H1 (cell line): Measurements from ENCODE around the gene WDR45B. TPM values are rescaled to one million over a fixed set of nuclear protein-coding genes. Genes with fewer than 3 reads are reported as not detected.

Experiments
- CTCF ChIA-PET: fragments of 300-600 bp; sonication (Branson Sonifier 250); formaldehyde crosslinking; loops from one replicate; lab custom pipeline; 2021; ENCODE audit not compliant: partially characterized antibody; lab: Charles Lee
- POLR2A ChIA-PET: fragments of 300-600 bp; sonication (Branson Sonifier 250); formaldehyde crosslinking; loops from one replicate; lab custom pipeline; 2021; ENCODE audit warnings: inconsistent platforms; ENCODE audit not compliant: partially characterized antibody; lab: Charles Lee
- DNase-seq, 2 experiments: peaks; one replicate each; pipeline versions ENCODE4 v3.0.0 to v3.0.0-alpha.2; 2010 to 2022; ENCODE audit warnings: low spot score in 2 of 2, low read depth in 1 of 2, mixed read lengths in 1 of 2
- FAIRE-seq: peaks from 2 replicates; lab custom pipeline; 2011; peaks lifted over from hg19 to GRCh38; lab: Jason Lieb, UNC
- H2AFZ ChIP-seq: 2 replicates; pipeline ENCODE4 v1.8.1; 2012; ENCODE audit warnings: low read length, inconsistent platforms
- H2AK5ac ChIP-seq: 2 replicates; pipeline ENCODE4 v1.6.1; 2013; ENCODE audit warnings: low read depth, low read length
- H2BK120ac ChIP-seq: replicated peaks from 2 replicates; pipeline ENCODE3; 2013; ENCODE audit warnings: low read depth, low read length, inconsistent platforms
- H2BK12ac ChIP-seq: 2 replicates; pipeline ENCODE4 v1.6.1; 2013; ENCODE audit warnings: low read depth, low read length
- H2BK15ac ChIP-seq: 2 replicates; pipeline ENCODE4 v1.6.1; 2013; ENCODE audit warnings: low read length
- H2BK20ac ChIP-seq: 2 replicates; pipeline ENCODE4 v1.6.1; 2013; ENCODE audit warnings: low read length
- H2BK5ac ChIP-seq: 2 replicates; pipeline ENCODE4 v1.6.1; 2013; ENCODE audit warnings: low read depth, low read length
- H3K14ac ChIP-seq: 2 replicates; pipeline ENCODE4 v1.6.1; 2013; ENCODE audit warnings: inconsistent platforms; ENCODE audit not compliant: insufficient read length
- H3K18ac ChIP-seq: 2 replicates; pipeline ENCODE4 v1.6.1; 2013; ENCODE audit warnings: low read length; ENCODE audit errors: extremely low read depth
- H3K23ac ChIP-seq: 2 replicates; pipeline ENCODE4 v1.6.1; 2013; ENCODE audit warnings: inconsistent platforms; ENCODE audit not compliant: insufficient read length
- H3K23me2 ChIP-seq: 2 replicates; pipeline ENCODE4 v1.6.1; 2013; ENCODE audit warnings: low read depth, low read length
- H3K27ac ChIP-seq: 2 replicates; pipeline ENCODE4 v1.6.1; 2011; ENCODE audit warnings: low read depth, low read length, inconsistent platforms
- H3K27me3 ChIP-seq, 4 experiments: replicated peaks in 1 of 4; 1 replicate in 1 of 4; 2 replicates in 3 of 4; pipeline versions ENCODE4 v1.6.1 to v1.8.1; 2011 to 2013; ENCODE audit warnings: low read length in 3 of 4, mild to moderate bottlenecking in 3 of 4, inconsistent platforms in 2 of 4, mixed read lengths in 2 of 4, moderate library complexity in 1 of 4; ENCODE audit not compliant: control insufficient read depth in 3 of 4, insufficient read depth in 3 of 4; ENCODE audit errors: extremely low read depth in 1 of 4
- H3K36me3 ChIP-seq, 4 experiments: 2 replicates each; pipeline versions ENCODE4 v1.6.1 to v1.8.1; 2011 to 2013; ENCODE audit warnings: mild to moderate bottlenecking in 4 of 4, low read length in 3 of 4, moderate library complexity in 2 of 4, control low read depth in 1 of 4, inconsistent platforms in 1 of 4; ENCODE audit not compliant: insufficient read depth in 4 of 4, control insufficient read depth in 2 of 4
- H3K4ac ChIP-seq: replicated peaks from 2 replicates; pipeline ENCODE3; 2013; ENCODE audit warnings: low read length, low read depth, mixed read lengths, inconsistent platforms; ENCODE audit not compliant: insufficient read length
- H3K4me1 ChIP-seq, 4 experiments: replicated peaks in 1 of 4; 1 replicate in 1 of 4; 2 replicates in 3 of 4; pipeline versions ENCODE4 v1.6.1 to v1.8.1; 2011 to 2013; ENCODE audit warnings: low read length in 3 of 4, inconsistent platforms in 2 of 4, mixed read lengths in 1 of 4; ENCODE audit not compliant: insufficient read depth in 4 of 4, control insufficient read depth in 3 of 4
- H3K4me2 ChIP-seq, 2 experiments: 2 replicates each; pipeline versions ENCODE4 v1.6.1 to v1.8.1; 2011 to 2013; ENCODE audit warnings: low read depth in 2 of 2, low read length in 2 of 2, control low read depth in 1 of 2, inconsistent platforms in 1 of 2, mild to moderate bottlenecking in 1 of 2; ENCODE audit not compliant: insufficient read depth in 1 of 2
- H3K4me3 ChIP-seq, 4 experiments: fragments of 200-600, 300-600 bp in 1 of 4; sonication (generic), shearing (Covaris generic), sonication (Bioruptor Twin) in 1 of 4; 2 replicates each; pipeline versions ENCODE4 v1.5.1 to v1.8.1; 2011 to 2016; ENCODE audit warnings: low read length in 4 of 4, low read depth in 3 of 4, control low read depth in 2 of 4, inconsistent platforms in 2 of 4, mild to moderate bottlenecking in 2 of 4, mixed read lengths in 1 of 4, moderate library complexity in 1 of 4; ENCODE audit not compliant: insufficient read depth in 2 of 4; ENCODE audit errors: extremely low read depth in 1 of 4
- H3K56ac ChIP-seq: replicated peaks from 2 replicates; pipeline ENCODE3; 2013; ENCODE audit warnings: low read depth, mild to moderate bottlenecking, mixed read lengths, low read length, inconsistent platforms; ENCODE audit not compliant: insufficient read length
- H3K79me1 ChIP-seq: 2 replicates; pipeline ENCODE4 v1.6.1; 2013; ENCODE audit warnings: low read depth, low read length, control low read depth
- H3K79me2 ChIP-seq, 2 experiments: 2 replicates each; pipeline versions ENCODE4 v1.6.1 to v1.8.1; 2012 to 2013; ENCODE audit warnings: low read length in 2 of 2, mild to moderate bottlenecking in 2 of 2, inconsistent platforms in 1 of 2; ENCODE audit not compliant: insufficient read depth in 2 of 2, control insufficient read depth in 1 of 2
- H3K9ac ChIP-seq, 4 experiments: replicated peaks in 1 of 4; 1 replicate in 1 of 4; 2 replicates in 3 of 4; pipeline versions ENCODE4 v1.6.1 to v1.8.1; 2011 to 2013; ENCODE audit warnings: low read depth in 3 of 4, low read length in 3 of 4, control low read depth in 2 of 4, mild to moderate bottlenecking in 2 of 4, moderate library complexity in 2 of 4, inconsistent platforms in 1 of 4; ENCODE audit errors: extremely low read depth in 1 of 4
- H3K9me3 ChIP-seq, 2 experiments: 2 replicates each; pipeline versions ENCODE4 v1.6.1 to v1.8.1; 2012 to 2013; ENCODE audit warnings: mild to moderate bottlenecking in 2 of 2, moderate library complexity in 2 of 2, control low read depth in 1 of 2, inconsistent platforms in 1 of 2, low read depth in 1 of 2, low read length in 1 of 2, mixed read lengths in 1 of 2; ENCODE audit not compliant: insufficient read depth in 2 of 2
- H4K20me1 ChIP-seq, 2 experiments: replicated peaks in 1 of 2; 2 replicates each; pipeline versions ENCODE3 to v1.8.1; 2011 to 2013; ENCODE audit warnings: inconsistent platforms in 2 of 2, low read length in 2 of 2, mild to moderate bottlenecking in 1 of 2; ENCODE audit not compliant: insufficient read depth in 2 of 2, control insufficient read depth in 1 of 2
- H4K5ac ChIP-seq: 2 replicates; pipeline ENCODE4 v1.6.1; 2013; ENCODE audit warnings: low read length, low read depth, mixed read lengths, inconsistent platforms; ENCODE audit not compliant: insufficient read length
- H4K8ac ChIP-seq: 2 replicates; pipeline ENCODE4 v1.8.0; 2013; ENCODE audit warnings: mild to moderate bottlenecking, moderate library complexity, low read length, inconsistent platforms; ENCODE audit not compliant: insufficient read depth; ENCODE audit errors: extremely low read depth
- H4K91ac ChIP-seq: replicated peaks from 2 replicates; pipeline ENCODE3; 2013; ENCODE audit warnings: low read length, mixed read lengths, inconsistent platforms; ENCODE audit not compliant: insufficient read length
- ASH2L ChIP-seq: fragments of 200-600, 300-600 bp; sonication (generic); IDR thresholded peaks from one replicate; pipeline ENCODE4 v1.7.1; 2017; ENCODE audit warnings: low read length
- CTBP2 ChIP-seq: IDR thresholded peaks from 2 replicates; pipeline ENCODE4 v1.7.0; 2011; ENCODE audit warnings: borderline replicate concordance, mild to moderate bottlenecking, moderate library complexity, mixed read lengths, low read length; ENCODE audit not compliant: insufficient read depth, insufficient read length
- MAFK ChIP-seq: IDR thresholded peaks from 2 replicates; pipeline ENCODE4 v1.6.1; 2012; ENCODE audit warnings: low read depth, mild to moderate bottlenecking, improper control_type of control experiment, low read length
- POLR2AphosphoS5 ChIP-seq: IDR thresholded peaks from 2 replicates; pipeline ENCODE4 v1.6.1; 2011; ENCODE audit warnings: low read depth, low read length
- TAF1 ChIP-seq: IDR thresholded peaks from 2 replicates; pipeline ENCODE4 v1.6.1; 2011; ENCODE audit warnings: mild to moderate bottlenecking, low read depth, low read length
- TAF7 ChIP-seq: optimal IDR thresholded peaks from 2 replicates; pipeline ENCODE3; 2011; ENCODE audit warnings: low read depth, mild to moderate bottlenecking, inconsistent platforms, low read length, moderate library complexity, borderline replicate concordance
- WGBS, 2 experiments: shearing (Covaris generic) in 1 of 2; methylation state at CpG; one replicate each; pipeline versions ENCODE4 v1.1.6 to v1.1.7; 2013 to 2015; ENCODE audit warnings: low lambda C conversion rate in 2 of 2, mixed read lengths in 2 of 2, inconsistent platforms in 1 of 2, low coverage in 1 of 2, missing lambda C conversion rate in 1 of 2; ENCODE audit not compliant: insufficient replicate concordance in 2 of 2, insufficient coverage in 1 of 2, insufficient read length in 1 of 2; ENCODE audit errors: extremely low coverage in 1 of 2, missing lambda C conversion rate in 1 of 2; 5-methylcytosine and 5-hydroxymethylcytosine counted together
- polyA plus RNA-seq, 7 experiments: library from polyadenylated mRNA; depleted of rRNA in 3 of 7; stranded (reverse) in 5 of 7; unstranded in 2 of 7; fragments of >200 nt in 5 of 7; fragments of 200-250 nt in 2 of 7; gene quantifications; 1 replicate in 5 of 7; 2 replicates in 1 of 7; 4 replicates in 1 of 7; pipeline versions ENCODE4 v1.2.1 to v1.2.3, GENCODE V29; 2011 to 2013; ENCODE audit warnings: missing spikeins in 2 of 7, mixed read lengths in 2 of 7
- total RNA-seq: library from RNA; stranded (reverse); fragmentation: NEBNext Ultra II Directional; extraction: Animal tissue kit (Norgen Biotek cat#: 25700); gene quantifications from 2 replicates; pipeline ENCODE4 v1.2.1, GENCODE V29; 2021
- TF ChIP-seq, protein P1 (sequence below): IDR thresholded peaks from 2 replicates; pipeline ENCODE4 v1.6.1; 2012; ENCODE audit warnings: inconsistent platforms
- TF ChIP-seq, protein P2 (sequence below), 3 experiments: IDR thresholded peaks; 1 replicate in 2 of 3; 2 replicates in 1 of 3; pipeline versions ENCODE4 v1.5.1 to v1.6.1; 2011; ENCODE audit warnings: low read length in 3 of 3, mild to moderate bottlenecking in 3 of 3, inconsistent platforms in 2 of 3, low read depth in 1 of 3, moderate library complexity in 1 of 3; ENCODE audit not compliant: insufficient read depth in 1 of 3; ENCODE audit errors: control extremely low read depth in 1 of 3

Gene WDR45B
- total and polyA plus RNA-seq, 2 of the 8 experiments (the other 6 are each of a cell fraction or from before 2014, with no cell fraction given), result 82.0 to 100 TPM

DNA sequence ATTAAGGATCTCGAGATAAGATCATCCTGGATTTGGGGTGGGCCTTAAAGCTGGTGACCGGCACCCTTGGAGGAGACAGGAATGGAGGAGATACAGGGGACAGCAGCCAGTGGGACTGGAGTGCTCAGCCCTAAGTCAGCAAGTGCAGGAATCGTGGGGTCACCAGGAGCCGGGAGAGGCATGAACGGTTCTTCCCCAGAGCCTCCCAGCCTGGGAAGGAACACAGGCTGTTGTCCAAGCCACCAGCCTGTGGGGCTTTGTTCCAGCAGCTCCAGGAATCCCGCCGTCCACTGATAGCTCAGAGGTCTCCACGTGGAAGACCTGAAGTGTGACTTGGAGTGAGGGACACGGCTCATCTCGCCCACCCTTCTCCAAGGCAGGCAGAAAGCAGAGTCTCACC lies 2.5 kb upstream of the WDR45B start:
- ChIA-PET POLR2A (interaction anchor here (0.5 kb wide), 1 partner anchor 39 kb away, joined by 3 read pairs; no protein-coding TSS in a partner anchor), CTCF (interaction anchor here (0.7 to 0.8 kb wide), 2 partner anchors 12 to 82 kb away, joined by 3 to 4 read pairs; no protein-coding TSS in a partner anchor)
- Histone ChIP-seq H3K9me3 (no peaks in the 10 kb centered on the region), H4K8ac (no peak overlapping the region), H3K27ac (no peak overlapping the region), H2BK15ac (0 out of 2 replicates have a peak overlapping the region, but pooled peaks have one; percentile 12), H2BK5ac (no peak overlapping the region), H3K79me1 (no peaks in the 10 kb centered on the region; the same call in 1 of the 2 replicates), H2AFZ (no peak overlapping the region), H3K9ac (no peak overlapping the region), H3K23me2 (peaks cover 6% of the 10 kb centered on the region; the same call in 1 of the 2 replicates), H4K91ac (no peak overlapping the region), H4K5ac (no peak overlapping the region), H4K20me1 (peaks cover 5 to 7% of the 10 kb centered on the region in 2 experiments), H3K56ac (no peak overlapping the region), H3K23ac (no peak overlapping the region), H3K4me1 (peaks cover 0 to 8% (median 3%) of the 10 kb centered on the region in 4 experiments; a peak in 5 of 7 replicates), H3K4ac (no peak overlapping the region), H3K14ac (no peak overlapping the region), H3K79me2 (peaks cover 12 to 21% of the 10 kb centered on the region in 2 experiments), H2BK20ac (no peak overlapping the region), H3K36me3 (no peaks in the 10 kb centered on the region), H3K4me2 (no peak overlapping the region), H2BK12ac (no peak overlapping the region), H3K4me3 (no peak overlapping the region), H2AK5ac (no peak overlapping the region), H3K18ac (no peak overlapping the region), H3K27me3 (no peaks in the 10 kb centered on the region; a peak in 1 of 7 replicates), H2BK120ac (no peak overlapping the region)
- WGBS, 2 experiments, result 86% methylated on average over 10 of the region's 10 CpGs; no CpG with 5 or more reads in 1 of the 2 experiments
- FAIRE-seq, result no peak
- DNase-seq, result no peak
- TF ChIP-seq MAFK (no peak), CTBP2 (no peak), TAF7 (no peak), TAF1 (no peak), ASH2L (no peak), POLR2AphosphoS5 (no peak)
- TF ChIP-seq, protein P1, sequence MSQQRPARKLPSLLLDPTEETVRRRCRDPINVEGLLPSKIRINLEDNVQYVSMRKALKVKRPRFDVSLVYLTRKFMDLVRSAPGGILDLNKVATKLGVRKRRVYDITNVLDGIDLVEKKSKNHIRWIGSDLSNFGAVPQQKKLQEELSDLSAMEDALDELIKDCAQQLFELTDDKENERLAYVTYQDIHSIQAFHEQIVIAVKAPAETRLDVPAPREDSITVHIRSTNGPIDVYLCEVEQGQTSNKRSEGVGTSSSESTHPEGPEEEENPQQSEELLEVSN, result no peak
- TF ChIP-seq, protein P2, sequence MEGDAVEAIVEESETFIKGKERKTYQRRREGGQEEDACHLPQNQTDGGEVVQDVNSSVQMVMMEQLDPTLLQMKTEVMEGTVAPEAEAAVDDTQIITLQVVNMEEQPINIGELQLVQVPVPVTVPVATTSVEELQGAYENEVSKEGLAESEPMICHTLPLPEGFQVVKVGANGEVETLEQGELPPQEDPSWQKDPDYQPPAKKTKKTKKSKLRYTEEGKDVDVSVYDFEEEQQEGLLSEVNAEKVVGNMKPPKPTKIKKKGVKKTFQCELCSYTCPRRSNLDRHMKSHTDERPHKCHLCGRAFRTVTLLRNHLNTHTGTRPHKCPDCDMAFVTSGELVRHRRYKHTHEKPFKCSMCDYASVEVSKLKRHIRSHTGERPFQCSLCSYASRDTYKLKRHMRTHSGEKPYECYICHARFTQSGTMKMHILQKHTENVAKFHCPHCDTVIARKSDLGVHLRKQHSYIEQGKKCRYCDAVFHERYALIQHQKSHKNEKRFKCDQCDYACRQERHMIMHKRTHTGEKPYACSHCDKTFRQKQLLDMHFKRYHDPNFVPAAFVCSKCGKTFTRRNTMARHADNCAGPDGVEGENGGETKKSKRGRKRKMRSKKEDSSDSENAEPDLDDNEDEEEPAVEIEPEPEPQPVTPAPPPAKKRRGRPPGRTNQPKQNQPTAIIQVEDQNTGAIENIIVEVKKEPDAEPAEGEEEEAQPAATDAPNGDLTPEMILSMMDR (IDR thresholded peaks at IDR 0.05; ENCODE audit: control extremely low read depth in 1 of 3, insufficient read depth in 1 of 3, low read depth in 1 of 3, low read length in 3 of 3), result no peak
